Calu3 (cell line): ENCODE data around the gene ERC2. TPM values are rescaled to one million over a fixed set of nuclear protein-coding genes. Genes with fewer than 3 reads are reported as not detected.

Experiments
- BruUV-seq: library from RNA; stranded (reverse); fragments of 400-500 nt; replicated peaks from 2 replicates; lab custom pipeline; 2021; lab: Mats Ljungman, UMichigan
- CTCF ChIA-PET: fragments of 300-600 bp; sonication (Branson Sonifier 250); formaldehyde crosslinking; loops from one replicate; lab custom pipeline; 2022; ENCODE audit warnings: antibody characterized with exemption; lab: Charles Lee
- DNase-seq: peaks from one replicate; pipeline ENCODE4 v3.0.0; 2022
- H3K27ac Mint-ChIP-seq: one replicate; pipeline ENCODE4 v1.8.0; 2022; ENCODE audit warnings: mixed read lengths; ENCODE audit not compliant: unreplicated experiment
- H3K27me3 Mint-ChIP-seq: one replicate; pipeline ENCODE4 v1.8.0; 2022; ENCODE audit warnings: mixed read lengths; ENCODE audit not compliant: unreplicated experiment
- H3K36me3 Mint-ChIP-seq: one replicate; pipeline ENCODE4 v1.8.0; 2022; ENCODE audit warnings: mild to moderate bottlenecking, moderate library complexity, mixed read lengths; ENCODE audit not compliant: insufficient read depth, unreplicated experiment
- H3K4me1 Mint-ChIP-seq: one replicate; pipeline ENCODE4 v1.8.0; 2022; ENCODE audit warnings: mild to moderate bottlenecking, low read depth, mixed read lengths; ENCODE audit not compliant: unreplicated experiment
- H3K4me3 Mint-ChIP-seq: one replicate; pipeline ENCODE4 v1.8.0; 2022; ENCODE audit warnings: mild to moderate bottlenecking, low read depth, moderate library complexity, mixed read lengths; ENCODE audit not compliant: unreplicated experiment
- H3K9me3 Mint-ChIP-seq: one replicate; pipeline ENCODE4 v1.8.0; 2022; ENCODE audit warnings: low read depth, mixed read lengths; ENCODE audit not compliant: unreplicated experiment
- CTCF ChIP-seq: fragments of 200-600 bp; IDR thresholded peaks from one replicate; pipeline ENCODE4 v1.8.0; 2022; ENCODE audit warnings: antibody characterized with exemption; ENCODE audit not compliant: unreplicated experiment
- intact Hi-C: fragments of 100-400 bp; cut with micrococcal nuclease; formaldehyde crosslinking; loops from one replicate; pipeline ENCODE4 v1.10.0; 2022; ENCODE audit not compliant: unreplicated experiment
- total RNA-seq: library from RNA; stranded (reverse); gene quantifications from 2 replicates; pipeline ENCODE4 v1.2.3, GENCODE V29; 2022

Gene ERC2
- total RNA-seq, 1 experiment from 2014 or later: 0.73 TPM

GRCh38 chr3:55567615-55568014 is 900.7 kb downstream of the ERC2 start:
- no peak overlapping the region for H3K4me3 Mint-ChIP-seq
- no peaks in the 10 kb centered on the region for H3K4me1 Mint-ChIP-seq
- CTCF ChIA-PET: no interaction called here
- TF ChIP-seq CTCF: no peak
- BruUV-seq: no TSS peak
- no peak for DNase-seq
- no peak overlapping the region for H3K27ac Mint-ChIP-seq
- no peaks in the 10 kb centered on the region for H3K36me3 Mint-ChIP-seq
- no peaks in the 10 kb centered on the region for H3K27me3 Mint-ChIP-seq
- H3K9me3 Mint-ChIP-seq: peaks cover 8% of the 10 kb centered on the region
- intact Hi-C loops: no loop called here

GRCh38 chr3:55567121-55567520 is 901.1 kb downstream of the ERC2 start:
- no peaks in the 10 kb centered on the region for H3K36me3 Mint-ChIP-seq
- no peak for DNase-seq
- intact Hi-C loops: no loop called here
- no peaks in the 10 kb centered on the region for H3K27me3 Mint-ChIP-seq
- CTCF ChIA-PET: no interaction called here
- H3K9me3 Mint-ChIP-seq: peaks cover 8% of the 10 kb centered on the region
- no peak overlapping the region for H3K4me3 Mint-ChIP-seq
- no peak for TF ChIP-seq CTCF
- no peaks in the 10 kb centered on the region for H3K4me1 Mint-ChIP-seq
- BruUV-seq: no TSS peak
- H3K27ac Mint-ChIP-seq: no peak overlapping the region

GRCh38 chr3:55565521-55565920 is 902.7 kb downstream of the ERC2 start:
- Mint-ChIP-seq H3K27me3 (no peaks in the 10 kb centered on the region), H3K4me1 (no peaks in the 10 kb centered on the region), H3K27ac (no peak overlapping the region), H3K36me3 (no peaks in the 10 kb centered on the region), H3K4me3 (no peak overlapping the region), H3K9me3 (peaks cover 8% of the 10 kb centered on the region)
- TF ChIP-seq CTCF: no peak
- intact Hi-C loops: no loop called here
- no peak for DNase-seq
- BruUV-seq: no TSS peak
- CTCF ChIA-PET: no interaction called here

- CTCF ChIA-PET: no interaction called here
- Mint-ChIP-seq H3K27ac (no peak overlapping the region), H3K4me1 (no peaks in the 10 kb centered on the region), H3K4me3 (no peak overlapping the region), H3K36me3 (no peaks in the 10 kb centered on the region), H3K27me3 (no peaks in the 10 kb centered on the region), H3K9me3 (peaks cover 8% of the 10 kb centered on the region)
- DNase-seq: no peak
- no TSS peak for BruUV-seq
- intact Hi-C loops: no loop called here
- TF ChIP-seq CTCF: no peak
Measured at GRCh38 chr3:55564726-55565125, 903.5 kb downstream of the ERC2 start.
